B cell (primary cell): ENCODE data around the gene ZMYM4. TPM values are rescaled to one million over a fixed set of nuclear protein-coding genes. Genes with fewer than 3 reads are reported as not detected.

ENCODE experiments used
- ATAC-seq: fragments of 200-7000 bp; cut with Tn5 transposase; one replicate; pipeline ENCODE4 v1.10.0; 2021; ENCODE audit warnings: low read depth, mild to moderate bottlenecking, moderate number of reproducible peaks, moderate library complexity
- CTCF ChIA-PET: fragments of 350-600 bp; sonication (Branson Sonifier 250); formaldehyde crosslinking; loops from one replicate; lab custom pipeline; 2021; ENCODE audit warnings: antibody characterized with exemption, inconsistent platforms; lab: Charles Lee
- POLR2A ChIA-PET: fragments of 350-600 bp; sonication (Branson Sonifier 250); formaldehyde crosslinking; loops from one replicate; lab custom pipeline; 2021; ENCODE audit warnings: antibody characterized with exemption; lab: Charles Lee
- DNase-seq: peaks from one replicate; pipeline ENCODE4 v3.0.0; 2013
- H2AFZ ChIP-seq: 2 replicates; pipeline ENCODE4 v1.6.1; 2012; ENCODE audit warnings: mild to moderate bottlenecking, low read depth, low read length; ENCODE audit not compliant: insufficient read depth, poor library complexity, severe bottlenecking
- H3K27ac ChIP-seq, 2 donors: 1 replicate in 1 of 2; 2 replicates in 1 of 2; pipeline ENCODE4 v1.5.1; 2012 to 2013; ENCODE audit warnings: low read length in 2 of 2, mild to moderate bottlenecking in 2 of 2, moderate library complexity in 1 of 2
- H3K27me3 ChIP-seq, 4 experiments: fragments of 200-600 bp in 1 of 4; sonication (generic) in 1 of 4; replicated peaks in 1 of 4; 1 replicate in 2 of 4; 2 replicates in 2 of 4; pipeline versions ENCODE4 v1.6.1 to v1.7.0; 2013 to 2016; ENCODE audit warnings: low read length in 3 of 4, mild to moderate bottlenecking in 2 of 4, mixed read lengths in 1 of 4, moderate library complexity in 1 of 4; ENCODE audit not compliant: insufficient read depth in 4 of 4, control insufficient read depth in 3 of 4; ENCODE audit errors: control extremely low read depth in 1 of 4
- H3K36me3 ChIP-seq, 2 experiments: replicated peaks in 1 of 2; 1 replicate in 1 of 2; 2 replicates in 1 of 2; pipeline versions ENCODE4 v1.6.1 to v1.7.1; 2013; ENCODE audit warnings: low read length in 1 of 2; ENCODE audit not compliant: insufficient read depth in 2 of 2, control insufficient read depth in 1 of 2; ENCODE audit errors: control extremely low read depth in 1 of 2, extremely low read depth in 1 of 2
- H3K4me1 ChIP-seq, 2 donors: fragments of 200-600 bp in 1 of 2; sonication (generic) in 1 of 2; 1 replicate in 1 of 2; 2 replicates in 1 of 2; pipeline versions ENCODE4 v1.5.1 to v1.6.1; 2013 to 2017; ENCODE audit warnings: low read length in 2 of 2; ENCODE audit not compliant: control insufficient read depth in 2 of 2, insufficient read depth in 2 of 2
- H3K4me2 ChIP-seq: replicated peaks from 2 replicates; pipeline ENCODE3; 2012; ENCODE audit warnings: mild to moderate bottlenecking, low read depth, low read length; ENCODE audit not compliant: poor library complexity, severe bottlenecking
- H3K4me3 ChIP-seq, 5 experiments: fragments of 200-600 bp in 1 of 5; sonication (generic) in 1 of 5; 1 replicate in 3 of 5; 2 replicates in 2 of 5; pipeline versions ENCODE4 v1.5.1 to v1.7.0; 2011 to 2016; ENCODE audit warnings: low read length in 4 of 5, mild to moderate bottlenecking in 4 of 5, low read depth in 2 of 5, control low read depth in 1 of 5, moderate library complexity in 1 of 5; ENCODE audit not compliant: insufficient read depth in 1 of 5; ENCODE audit errors: control extremely low read depth in 1 of 5, extremely low read depth in 1 of 5
- H3K79me2 ChIP-seq: fragments of 200-600 bp; sonication (generic); one replicate; pipeline ENCODE4 v1.6.0; 2016; ENCODE audit warnings: low read length; ENCODE audit not compliant: control insufficient read depth, insufficient read depth
- H3K9ac ChIP-seq: fragments of 200-600 bp; sonication (generic); 2 replicates; pipeline ENCODE4 v1.6.1; 2017; ENCODE audit warnings: mild to moderate bottlenecking, low read length, moderate library complexity
- H3K9me3 ChIP-seq, 3 donors: one replicate each; pipeline versions ENCODE4 v1.6.1 to v1.7.1; 2013; ENCODE audit warnings: low read length in 2 of 3; ENCODE audit not compliant: control insufficient read depth in 2 of 3, insufficient read depth in 1 of 3; ENCODE audit errors: control extremely low read depth in 1 of 3
- H4K20me1 ChIP-seq: 2 replicates; pipeline ENCODE4 v1.6.0; 2012; ENCODE audit warnings: mild to moderate bottlenecking, low read length; ENCODE audit not compliant: insufficient read depth, control insufficient read depth, poor library complexity, severe bottlenecking
- H3K27ac Mint-ChIP-seq: one replicate; pipeline ENCODE4 v1.8.0; 2021; ENCODE audit warnings: mixed read lengths
- H3K27me3 Mint-ChIP-seq: one replicate; pipeline ENCODE4 v1.8.0; 2021; ENCODE audit warnings: mixed read lengths
- H3K4me1 Mint-ChIP-seq: one replicate; pipeline ENCODE4 v1.8.0; 2021; ENCODE audit warnings: mixed read lengths
- H3K4me3 Mint-ChIP-seq: one replicate; pipeline ENCODE4 v1.8.0; 2021; ENCODE audit warnings: mixed read lengths
- H3K9me3 Mint-ChIP-seq: one replicate; pipeline ENCODE4 v1.8.0; 2022; ENCODE audit warnings: mixed read lengths; ENCODE audit not compliant: insufficient read depth
- CTCF ChIP-seq: fragments of 200-600 bp; IDR thresholded peaks from one replicate; pipeline ENCODE4 v1.8.0; 2022; ENCODE audit warnings: antibody characterized with exemption, mild to moderate bottlenecking
- EZH2 ChIP-seq: IDR thresholded peaks from 2 replicates; pipeline ENCODE4 v1.6.1; 2012; ENCODE audit warnings: borderline replicate concordance, low read depth, mild to moderate bottlenecking, moderate library complexity, low read length; ENCODE audit not compliant: insufficient read depth, poor library complexity, severe bottlenecking
- WGBS: methylation state at CpG from one replicate; pipeline ENCODE4 v1.1.5; 2013; ENCODE audit warnings: missing lambda C conversion rate; ENCODE audit not compliant: insufficient coverage; 5-methylcytosine and 5-hydroxymethylcytosine counted together
- intact Hi-C: fragments of 100-400 bp; cut with micrococcal nuclease; formaldehyde crosslinking; loops from one replicate; pipeline ENCODE4 v1.10.0; 2022
- polyA plus RNA-seq: library from polyadenylated mRNA; depleted of rRNA; stranded (reverse); fragments of >200 nt; gene quantifications from 2 replicates; pipeline ENCODE4 v1.2.3, GENCODE V29; 2012
- total RNA-seq, 2 donors: library from RNA; stranded (reverse); fragments of 120-200 nt in 1 of 2; gene quantifications; 1 replicate in 1 of 2; 2 replicates in 1 of 2; pipeline versions ENCODE4 v1.2.3 to v1.2.4, GENCODE V29; 2013 to 2022

Gene ZMYM4
- total and polyA plus RNA-seq, 2 donors (not counting 1 experiment from before 2014, with no cell fraction given): 7.2 to 45.2 TPM

GRCh38 chr1:35369922-35370671 is 101.6 kb downstream of the ZMYM4 start:
- H3K79me2 ChIP-seq: no peaks in the 10 kb centered on the region
- CTCF ChIA-PET: no interaction called here
- H3K9ac ChIP-seq: no peak overlapping the region
- H3K36me3 ChIP-seq: peaks cover 0 to 2% of the 10 kb centered on the region in 2 experiments
- H3K9me3 ChIP-seq: no peaks in the 10 kb centered on the region
- Mint-ChIP-seq H3K27ac (peak overlapping the region; percentile 20), H3K27me3 (no peaks in the 10 kb centered on the region), H3K4me1 (peaks cover 3% of the 10 kb centered on the region), H3K9me3 (no peaks in the 10 kb centered on the region), H3K4me3 (no peak overlapping the region)
- H3K4me3 ChIP-seq: no peak overlapping the region
- H3K27me3 ChIP-seq: no peaks in the 10 kb centered on the region
- 15% methylated on average over 2 of the region's 4 CpGs for WGBS
- no peaks in the 10 kb centered on the region for H4K20me1 ChIP-seq
- H2AFZ ChIP-seq: no peak overlapping the region
- ATAC-seq: no peak
- no peaks in the 10 kb centered on the region for H3K4me1 ChIP-seq
- POLR2A ChIA-PET: interaction anchor here (0.6 kb wide), 1 partner anchor 9 kb away, joined by 7 read pairs; no protein-coding TSS in a partner anchor
- DNase-seq: no peak
- no peak overlapping the region for H3K27ac ChIP-seq
- intact Hi-C loops: no loop called here
- H3K4me2 ChIP-seq: no peak overlapping the region
- TF ChIP-seq CTCF (no peak), EZH2 (no peak)

DNA sequence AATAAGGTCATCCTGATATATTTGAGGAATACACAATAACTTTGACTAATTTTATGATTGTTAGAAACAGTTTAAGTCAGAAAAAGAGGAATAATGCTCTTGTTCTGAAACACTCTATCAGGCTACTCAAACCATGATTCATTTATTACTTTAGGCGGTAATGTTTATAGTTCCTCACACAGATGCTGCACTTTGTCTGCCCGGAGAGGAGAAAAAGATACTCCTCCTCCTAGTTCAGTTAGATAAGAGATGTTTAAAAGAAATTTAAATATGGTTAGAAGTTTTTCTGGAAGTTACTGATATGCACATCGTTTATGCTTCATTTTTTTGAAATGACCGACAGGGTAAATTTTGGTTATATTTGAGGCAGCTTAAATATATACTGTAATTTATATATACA is 103.0 kb downstream of the ZMYM4 start:
- no peak overlapping the region for H3K4me2 ChIP-seq
- H2AFZ ChIP-seq: no peak overlapping the region
- no peaks in the 10 kb centered on the region for H3K79me2 ChIP-seq
- ATAC-seq: no peak
- DNase-seq: no peak
- no peaks in the 10 kb centered on the region for H3K9me3 Mint-ChIP-seq
- H3K36me3 ChIP-seq: peaks cover 0 to 2% of the 10 kb centered on the region in 2 experiments
- no peak for TF ChIP-seq EZH2
- no peak for TF ChIP-seq CTCF
- H3K4me3 Mint-ChIP-seq: no peak overlapping the region
- no peak overlapping the region for H3K9ac ChIP-seq
- no peaks in the 10 kb centered on the region for H3K27me3 ChIP-seq
- peaks cover 3% of the 10 kb centered on the region for H3K4me1 Mint-ChIP-seq
- no CpG with 5 or more reads among the region's 4 CpGs for WGBS
- no peak overlapping the region for H3K27ac ChIP-seq
- ChIA-PET CTCF (no interaction called here), POLR2A (no interaction called here)
- no peak overlapping the region for H3K4me3 ChIP-seq
- no peaks in the 10 kb centered on the region for H3K27me3 Mint-ChIP-seq
- H3K27ac Mint-ChIP-seq: no peak overlapping the region
- H3K4me1 ChIP-seq: no peaks in the 10 kb centered on the region
- no peaks in the 10 kb centered on the region for H3K9me3 ChIP-seq
- intact Hi-C loops: no loop called here
- H4K20me1 ChIP-seq: no peaks in the 10 kb centered on the region
